Fibroblast of upper back skin (primary cell): ENCODE results near the gene SH3BP4.

Experiments
- DNase-seq: peaks from one replicate; pipeline ENCODE4 v3.0.0-alpha.2; 2013

Gene SH3BP4

GRCh38 chr2:235092433-235093223 lies 140.8 kb downstream of the SH3BP4 start:
- DNase-seq: no peak

- no peak for DNase-seq
These were observed 142.6 kb downstream of the SH3BP4 start for GRCh38 chr2:235094457-235094856.

GRCh38 chr2:235095569-235095968 lies 143.8 kb downstream of the SH3BP4 start:
- DNase-seq: no peak

GRCh38 chr2:235096447-235096846 lies 144.6 kb downstream of the SH3BP4 start:
- DNase-seq: no peak

GRCh38 chr2:235097196-235097595 lies 145.4 kb downstream of the SH3BP4 start:
- DNase-seq: no peak

- no peak for DNase-seq
These were observed 146.5 kb downstream of the SH3BP4 start for GRCh38 chr2:235098269-235098668.

- peak; percentile 76 for DNase-seq
These were observed 147.1 kb downstream of the SH3BP4 start for GRCh38 chr2:235098736-235099494.

- DNase-seq: no peak
These were observed 151.1 kb downstream of the SH3BP4 start for GRCh38 chr2:235102896-235103295.
